NCI-H2196 (cell line): ENCODE data around the gene RNF157.
A peak's percentile ranks its signal among the peaks of the same experiment; 100 is the strongest.

Experiments used
- DNase-seq: peaks from one replicate; lab custom pipeline; 2025; ENCODE audit not compliant: unreplicated experiment; lab: John Stamatoyannopoulos, UW

The RNF157 gene

GRCh38 chr17:76142039-76142584, 98.2 kb downstream of the RNF157 start:
- DNase-seq, result peak; percentile 23

DNA sequence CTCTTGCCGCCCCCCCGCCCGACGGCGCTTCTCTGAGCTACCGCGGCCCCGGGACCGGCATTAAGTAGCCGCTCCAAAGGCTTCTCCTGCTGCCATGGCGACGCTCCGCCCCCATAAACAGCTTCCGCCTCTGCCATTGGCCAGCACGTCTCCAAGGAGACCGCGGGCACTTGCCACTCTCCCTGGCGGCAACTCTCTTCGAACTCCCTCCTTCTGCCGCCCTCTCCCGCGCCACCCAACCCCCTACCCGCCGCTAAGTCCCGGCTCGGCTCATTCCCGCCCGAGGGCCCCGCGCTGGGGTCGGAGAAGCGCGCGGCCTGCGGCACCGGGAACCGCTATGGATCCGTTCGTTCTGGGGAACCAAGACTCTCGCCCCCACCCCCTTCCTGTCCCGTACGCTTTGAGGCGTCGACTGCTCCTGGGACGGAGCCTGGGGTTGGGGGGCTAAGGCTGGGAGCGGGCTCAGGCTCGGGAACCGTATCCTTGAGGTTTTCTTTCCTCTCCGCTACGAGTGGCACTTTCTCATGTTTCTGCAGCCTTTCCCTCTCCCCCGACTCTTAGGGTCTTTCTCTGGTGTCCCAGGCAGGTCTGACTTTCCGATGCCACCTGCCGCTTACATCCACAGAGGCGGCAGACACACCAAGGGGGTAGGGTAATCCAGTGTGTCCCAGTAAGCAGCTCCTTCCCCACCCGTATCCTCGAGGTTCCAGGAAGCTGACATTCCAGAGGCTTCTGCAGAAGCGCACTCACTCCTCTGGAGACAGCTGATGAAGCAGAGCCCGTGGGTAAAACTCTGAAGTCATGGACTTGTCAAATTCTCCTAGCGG, 98.9 kb downstream of the RNF157 start, which contains the start of gene FOXJ1:
FOXJ1 (minus strand) TSS at position 34 of the 827 bp plus-strand sequence. CDS start 850 bp downstream, outside the sequence.
- peak; percentile 99 for DNase-seq

DNA sequence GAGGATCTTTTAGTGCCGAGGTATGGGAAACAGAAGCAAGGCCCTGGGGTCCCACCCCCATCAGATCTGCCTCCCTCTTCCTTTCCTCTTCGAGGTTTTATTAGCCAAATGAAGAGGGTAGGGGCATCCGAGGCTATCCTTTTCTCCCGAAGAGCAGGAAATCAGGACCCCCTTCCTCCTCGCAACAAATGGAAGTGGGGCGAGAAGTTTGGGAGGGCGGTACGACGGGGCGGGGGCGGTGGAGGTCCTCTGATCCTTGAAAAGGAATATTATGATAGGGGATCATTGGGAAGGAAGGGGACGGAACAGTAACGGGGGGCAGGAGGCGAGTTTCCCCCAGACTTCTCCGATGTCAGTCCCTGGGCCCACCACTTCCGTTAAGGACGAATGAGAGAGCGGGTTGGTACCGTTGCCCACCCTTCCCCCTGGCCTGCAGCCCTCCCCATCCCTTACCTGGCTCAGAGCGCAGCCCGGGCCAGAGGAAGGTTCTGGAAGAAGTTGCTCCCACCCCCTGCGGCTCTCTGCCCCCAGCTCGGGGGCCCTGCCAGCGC, 99.6 kb downstream of the RNF157 start:
- no peak for DNase-seq

DNA sequence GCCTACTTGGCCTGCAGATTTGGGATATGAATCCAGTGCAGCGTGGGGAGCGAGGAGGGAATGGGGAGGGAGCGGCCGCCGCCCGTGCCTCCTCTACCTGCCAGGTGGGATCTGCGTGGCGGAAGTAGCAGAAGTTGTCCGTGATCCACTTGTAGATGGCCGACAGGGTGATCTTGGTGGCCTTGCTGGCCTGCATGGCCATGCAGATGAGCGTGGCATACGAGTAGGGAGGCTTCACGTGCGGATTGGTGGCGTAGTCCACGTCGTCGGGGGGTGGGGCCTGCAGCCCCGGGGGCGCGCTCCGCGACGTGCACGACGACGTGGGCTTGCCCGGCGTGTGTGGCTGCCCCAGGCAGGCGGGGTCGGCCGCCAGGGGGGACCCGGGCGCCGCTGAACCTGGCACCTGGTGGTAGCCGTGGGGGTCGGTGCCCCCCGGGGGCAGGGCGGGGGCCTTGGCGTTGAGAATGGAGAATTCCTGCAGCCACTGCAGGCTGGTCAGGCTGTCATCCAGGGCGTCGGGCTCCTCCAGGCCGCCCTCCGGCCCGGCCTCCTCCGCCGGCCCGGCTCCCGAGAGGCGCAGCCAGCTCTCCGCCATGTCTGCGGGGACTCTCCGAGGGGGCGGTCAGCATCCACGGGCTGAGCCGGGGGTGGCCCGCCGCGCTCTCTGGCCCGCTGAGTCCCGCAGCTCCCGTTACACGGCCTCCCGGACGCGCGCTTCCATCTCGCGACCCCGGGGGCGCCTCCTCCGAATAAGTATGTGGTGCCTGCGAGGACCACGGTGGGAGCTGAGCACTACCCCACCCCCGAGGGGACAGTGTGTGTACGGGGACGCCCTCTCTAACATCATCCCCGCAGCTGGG, 100.3 kb downstream of the RNF157 start:
- DNase-seq, result peak; percentile 95

DNA sequence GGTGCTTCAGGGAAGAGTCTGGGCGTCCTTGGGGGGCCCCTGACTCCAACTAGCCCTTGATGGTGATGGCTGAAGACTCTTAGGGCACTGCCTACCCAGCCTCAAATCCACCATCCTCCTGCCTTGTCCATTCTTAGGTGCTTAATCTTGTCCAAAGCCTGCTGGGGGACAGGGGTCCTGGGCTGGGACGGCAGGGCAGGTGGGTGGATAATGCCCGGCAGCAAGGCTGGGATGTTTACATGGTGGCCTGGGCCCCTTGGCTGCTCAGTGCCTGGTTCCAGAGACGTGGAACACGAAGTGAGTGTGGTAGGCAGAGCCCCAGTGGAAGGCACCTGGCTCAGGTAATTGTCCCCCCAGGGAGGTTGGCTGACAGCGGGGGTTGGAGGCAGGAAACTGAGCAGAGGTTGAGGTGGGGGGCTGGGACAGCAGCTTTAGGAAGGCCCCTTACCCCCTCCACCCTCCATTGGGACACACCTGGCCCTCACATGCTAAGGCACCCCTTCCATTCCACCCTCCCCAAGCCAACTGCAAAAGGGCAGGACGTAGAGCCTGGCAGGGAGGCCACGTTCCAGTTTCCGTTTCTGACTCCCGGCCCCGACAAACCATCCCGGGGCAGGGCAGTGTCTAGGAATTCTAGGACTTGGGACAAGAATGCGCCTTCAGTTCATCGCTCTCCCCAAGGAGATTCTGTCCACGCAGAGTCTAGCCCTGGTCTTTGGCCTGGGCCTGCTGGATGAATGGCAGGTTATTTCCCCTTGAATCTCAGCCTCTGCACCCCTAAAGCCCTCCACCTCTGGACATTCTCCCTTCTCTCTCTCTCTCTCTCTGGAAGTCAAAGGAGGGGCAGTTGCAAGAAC, 101.2 kb downstream of the RNF157 start:
- peak; percentile 29 for DNase-seq

- DNase-seq, result peak; percentile 71
These were observed 101.9 kb downstream of the RNF157 start for GRCh38 chr17:76138234-76138895.

GRCh38 chr17:76137351-76138233, 102.7 kb downstream of the RNF157 start:
- DNase-seq, result no peak

DNA sequence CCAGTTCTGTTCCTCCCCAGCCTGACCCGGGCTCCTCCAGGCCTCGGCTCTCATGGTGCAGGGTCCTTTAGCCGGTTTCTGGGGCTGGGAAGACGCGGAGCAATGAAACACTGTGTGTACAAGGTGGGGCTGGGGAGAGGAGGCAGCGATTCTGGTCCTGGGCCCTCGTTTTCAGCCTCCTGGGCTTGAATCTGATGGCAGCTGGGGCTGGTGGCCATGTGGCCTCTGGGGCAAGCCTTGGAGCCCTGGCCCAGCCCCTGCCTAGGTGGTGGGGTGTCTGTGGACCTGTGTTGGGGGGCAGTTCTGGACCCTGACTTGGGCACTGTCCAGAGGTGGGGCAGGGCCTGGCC, 103.3 kb downstream of the RNF157 start:
- DNase-seq, result no peak

DNA sequence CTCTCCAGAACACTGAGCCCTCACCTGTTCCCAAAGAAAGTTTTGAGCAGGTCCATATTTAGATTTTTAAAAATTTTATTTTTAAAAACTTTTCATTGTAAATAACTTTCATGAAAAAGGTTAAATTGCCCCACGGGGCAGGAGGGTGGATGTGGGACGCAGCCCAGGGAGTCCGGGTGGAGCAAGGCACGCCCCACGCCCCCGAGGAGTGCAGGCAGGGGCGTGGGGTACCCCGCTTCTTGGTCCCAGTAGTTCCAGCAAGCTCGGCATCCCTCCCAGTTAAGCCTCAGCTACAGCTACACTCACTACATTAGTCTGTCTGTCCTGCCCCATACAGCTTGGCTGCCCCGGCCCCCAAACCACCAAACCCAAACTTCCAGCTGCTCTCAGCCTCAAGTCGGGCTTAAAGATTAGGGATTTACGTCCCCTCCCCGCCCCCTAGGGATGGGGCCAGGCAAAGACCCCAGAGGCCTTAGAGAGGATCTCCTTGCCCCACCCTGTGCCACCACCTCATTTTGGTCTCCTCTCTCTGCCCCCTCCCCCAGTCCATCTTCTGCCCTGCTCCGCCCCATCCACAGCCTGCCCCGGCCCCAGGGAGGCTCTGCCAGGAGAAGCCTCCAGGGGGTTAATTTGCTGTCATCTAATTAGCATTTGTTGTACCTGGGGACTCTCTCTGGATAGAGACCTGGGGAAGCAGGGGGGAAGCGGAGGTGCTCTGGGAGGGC, 103.9 kb downstream of the RNF157 start:
- no peak for DNase-seq

DNA sequence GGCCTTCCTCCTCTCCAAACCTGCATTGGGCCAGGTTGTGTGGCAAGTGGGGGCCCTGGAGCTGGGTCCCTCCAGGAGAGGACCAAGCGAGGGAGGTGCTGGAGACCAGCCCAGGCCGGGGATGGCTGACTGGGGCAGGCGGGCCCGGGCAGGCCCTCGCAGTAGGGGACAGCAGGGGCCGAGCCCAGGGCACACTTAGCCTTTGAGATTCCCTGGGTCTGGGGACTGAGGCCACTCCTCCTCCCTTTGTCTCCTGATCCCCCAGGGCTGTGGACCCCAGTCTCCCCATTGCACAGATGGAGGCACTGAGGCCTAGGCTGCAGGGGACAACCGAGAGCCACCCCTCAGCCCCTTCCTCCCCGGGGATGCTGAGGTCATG, 104.5 kb downstream of the RNF157 start:
- DNase-seq, result no peak

DNA sequence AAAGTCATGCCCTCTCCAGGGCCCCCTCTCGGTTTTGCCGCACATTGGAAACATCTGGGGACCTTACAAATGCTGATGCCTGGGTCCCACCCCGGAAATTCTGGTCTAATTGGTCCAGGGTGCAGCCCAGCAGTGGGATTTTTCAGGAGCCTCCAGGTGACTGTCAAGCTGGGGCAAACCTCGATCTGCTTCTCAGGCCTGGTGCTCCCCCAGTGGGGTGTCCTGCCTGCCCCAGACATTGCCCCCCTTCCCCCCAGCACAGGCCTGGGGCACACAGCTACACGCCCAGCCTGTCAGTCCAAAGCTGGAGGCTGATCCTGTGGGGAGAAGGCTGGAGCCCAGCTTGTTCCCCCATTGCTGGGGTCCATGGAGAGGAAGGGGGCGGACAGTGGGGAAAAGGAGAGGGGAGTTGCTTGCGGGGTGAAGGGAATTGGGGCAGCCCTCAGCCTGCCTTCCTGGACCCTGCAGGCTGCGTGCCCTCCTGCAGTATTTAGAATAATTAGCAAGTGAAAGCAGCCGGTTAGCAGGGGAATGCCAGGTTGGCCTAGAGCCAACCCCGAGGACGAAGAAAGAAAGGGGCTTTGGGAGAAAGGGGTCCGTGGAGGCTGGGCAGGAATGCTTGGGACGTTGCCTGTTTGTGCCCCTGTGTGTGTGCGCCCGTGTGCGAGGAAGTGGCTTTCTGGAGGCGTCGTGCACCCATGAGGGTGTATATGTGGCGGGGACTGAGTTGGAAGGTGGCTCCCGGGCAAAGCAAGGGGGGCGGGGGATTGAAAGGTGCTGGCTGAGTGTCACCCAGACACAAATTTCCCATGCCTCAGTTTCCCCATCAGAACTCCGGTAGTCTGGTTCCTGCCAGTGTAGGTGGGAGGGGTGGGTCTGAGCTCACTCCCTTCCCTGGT, 105.1 kb downstream of the RNF157 start:
- DNase-seq, result no peak

- peak; percentile 97 for DNase-seq
These were observed 107.5 kb downstream of the RNF157 start for GRCh38 chr17:76132574-76133338.

GRCh38 chr17:76131692-76132573, 108.4 kb downstream of the RNF157 start:
- DNase-seq, result peak; percentile 95

GRCh38 chr17:76131051-76131691, 109.1 kb downstream of the RNF157 start:
- DNase-seq, result no peak

GRCh38 chr17:76130473-76130872, 109.8 kb downstream of the RNF157 start:
- DNase-seq, result no peak
